ENCODE data around the gene AOPEP.

AOPEP gene

GRCh38 chr9:94896512-94896911 lies 170.0 kb downstream of the AOPEP start:
- no peak for DNase-seq (ENCODE audit: low read depth)

GRCh38 chr9:94899464-94900221 lies 173.1 kb downstream of the AOPEP start:
- DNase-seq (ENCODE audit: low read depth), result no peak

- DNase-seq (ENCODE audit: low read depth), result no peak
Observed at GRCh38 chr9:94900222-94901018, 173.9 kb downstream of the AOPEP start.

GRCh38 chr9:94901019-94901363 lies 174.5 kb downstream of the AOPEP start:
- no peak for DNase-seq (ENCODE audit: low read depth)

- DNase-seq (ENCODE audit: low read depth), result no peak
Observed at GRCh38 chr9:94903961-94904421, 177.5 kb downstream of the AOPEP start.

GRCh38 chr9:94904806-94905205 lies 178.3 kb downstream of the AOPEP start:
- DNase-seq (ENCODE audit: low read depth), result no peak

- DNase-seq (ENCODE audit: low read depth), result no peak
Observed at GRCh38 chr9:94905606-94906005, 179.1 kb downstream of the AOPEP start.

- no peak for DNase-seq (ENCODE audit: low read depth)
Observed at GRCh38 chr9:94906181-94906580, 179.7 kb downstream of the AOPEP start.

- no peak for DNase-seq (ENCODE audit: low read depth)
Observed at GRCh38 chr9:94906713-94907112, 180.2 kb downstream of the AOPEP start.

- no peak for DNase-seq (ENCODE audit: low read depth)
Observed at GRCh38 chr9:94907264-94907936, 180.9 kb downstream of the AOPEP start.

GRCh38 chr9:94908011-94908563 lies 181.6 kb downstream of the AOPEP start:
- DNase-seq (ENCODE audit: low read depth), result no peak

GRCh38 chr9:94908583-94909249 lies 182.2 kb downstream of the AOPEP start:
- DNase-seq (ENCODE audit: low read depth), result no peak

GRCh38 chr9:94909250-94909894 lies 182.9 kb downstream of the AOPEP start:
- no peak for DNase-seq (ENCODE audit: low read depth)

- no peak for DNase-seq (ENCODE audit: low read depth)
Observed at GRCh38 chr9:94909965-94910730, 183.6 kb downstream of the AOPEP start.

- no peak for DNase-seq (ENCODE audit: low read depth)
Observed at GRCh38 chr9:94911211-94911610, 184.7 kb downstream of the AOPEP start.

GRCh38 chr9:94911986-94912635 lies 185.6 kb downstream of the AOPEP start:
- DNase-seq (ENCODE audit: low read depth), result no peak

GRCh38 chr9:94912700-94913249 lies 186.3 kb downstream of the AOPEP start:
- no peak for DNase-seq (ENCODE audit: low read depth)

GRCh38 chr9:94913550-94913949 lies 187.1 kb downstream of the AOPEP start:
- no peak for DNase-seq (ENCODE audit: low read depth)

GRCh38 chr9:94915476-94916450 lies 189.3 kb downstream of the AOPEP start:
- no peak for DNase-seq (ENCODE audit: low read depth)

All from activated T-cell treated with anti-CD3 and anti-CD28 coated beads for 1 hour (primary cell).